ES-I3 (cell line): Measurements from ENCODE around the gene PLPPR5.
A peak's percentile ranks its signal among the peaks of the same experiment; 100 is the strongest.
"Not testable (repeated sequence)": the region's sequence is repeated elsewhere in the genome, so short reads cannot be mapped to it uniquely, and the experiment has no call there.

Source experiments
- H3K36me3 ChIP-seq: 2 replicates; pipeline ENCODE4 v1.6.1; 2013; ENCODE audit warnings: mild to moderate bottlenecking, low read length, control low read depth, moderate library complexity; ENCODE audit not compliant: insufficient read depth
- H3K4me1 ChIP-seq: 2 replicates; pipeline ENCODE4 v1.6.1; 2013; ENCODE audit warnings: mild to moderate bottlenecking, control low read depth, low read length; ENCODE audit not compliant: insufficient read depth
- H3K9ac ChIP-seq: 2 replicates; pipeline ENCODE4 v1.6.1; 2013; ENCODE audit warnings: low read depth, mild to moderate bottlenecking, low read length, moderate library complexity
- H3K9me3 ChIP-seq: 2 replicates; pipeline ENCODE4 v1.6.1; 2013; ENCODE audit warnings: mild to moderate bottlenecking, low read length, moderate library complexity; ENCODE audit not compliant: control insufficient read depth, insufficient read depth

PLPPR5 gene

GRCh38 chr1:99004861-99005442, at the start of gene PLPPR5:
Gene PLPPR5, minus strand, starts transcription at chr1:99004861. Its CDS starts 190 bp downstream, at chr1:99004671.
- Histone ChIP-seq H3K9ac (peak within 1 kb of the TSS; percentile 78), H3K4me1 (0 out of 2 replicates have a peak, but pooled peaks cover 3% of the 10 kb centered on the region), H3K9me3 (no peaks in the 10 kb centered on the region), H3K36me3 (no peaks in the 10 kb centered on the region)

GRCh38 chr1:99051611-99052283, 47.1 kb upstream of the PLPPR5 start:
- H3K36me3 ChIP-seq, result no peaks in the 10 kb centered on the region
- H3K4me1 ChIP-seq, result no peaks in the 10 kb centered on the region
- H3K9ac ChIP-seq, result no peak overlapping the region
- H3K9me3 ChIP-seq, result no peaks in the 10 kb centered on the region

GRCh38 chr1:99049745-99050144, 45.1 kb upstream of the PLPPR5 start:
- no peaks in the 10 kb centered on the region for H3K4me1 ChIP-seq
- H3K9me3 ChIP-seq, result no peaks in the 10 kb centered on the region
- H3K36me3 ChIP-seq, result no peaks in the 10 kb centered on the region
- no peak overlapping the region for H3K9ac ChIP-seq

- not testable (repeated sequence) for H3K9ac ChIP-seq, H3K4me1 ChIP-seq, H3K36me3 ChIP-seq, H3K9me3 ChIP-seq
Observed at GRCh38 chr1:99036746-99037145, 32.1 kb upstream of the PLPPR5 start.

GRCh38 chr1:99018313-99018712, 13.7 kb upstream of the PLPPR5 start:
- Histone ChIP-seq H3K4me1 (no peaks in the 10 kb centered on the region), H3K9ac (no peak overlapping the region)

GRCh38 chr1:99017655-99018054, 13.0 kb upstream of the PLPPR5 start:
- Histone ChIP-seq H3K36me3 (no peaks in the 10 kb centered on the region), H3K9ac (no peak overlapping the region), H3K4me1 (no peaks in the 10 kb centered on the region), H3K9me3 (no peaks in the 10 kb centered on the region; the same call in 1 of the 2 replicates)

More at GRCh38 chr1:99018313-99018712, 13.7 kb upstream of the PLPPR5 start:
- Histone ChIP-seq H3K9me3 (no peaks in the 10 kb centered on the region; the same call in 1 of the 2 replicates), H3K36me3 (no peaks in the 10 kb centered on the region)

- H3K9ac ChIP-seq, result no peak overlapping the region
- no peaks in the 10 kb centered on the region for H3K36me3 ChIP-seq
- H3K4me1 ChIP-seq, result 0 out of 2 replicates have a peak, but pooled peaks cover 3% of the 10 kb centered on the region
- H3K9me3 ChIP-seq, result no peaks in the 10 kb centered on the region; the same call in 1 of the 2 replicates
Observed at GRCh38 chr1:99010679-99011078, 6.0 kb upstream of the PLPPR5 start.

GRCh38 chr1:99007366-99007765, 2.7 kb upstream of the PLPPR5 start:
- Histone ChIP-seq H3K9me3 (no peaks in the 10 kb centered on the region), H3K4me1 (0 out of 2 replicates have a peak, but pooled peaks cover 3% of the 10 kb centered on the region), H3K9ac (no peak overlapping the region)

GRCh38 chr1:99005537-99005942, 879 bp upstream of the PLPPR5 start:
- H3K36me3 ChIP-seq, result no peaks in the 10 kb centered on the region
- H3K9ac ChIP-seq, result peak overlapping the region; percentile 78; the same call in 1 of the 2 replicates

More at GRCh38 chr1:99007366-99007765, 2.7 kb upstream of the PLPPR5 start:
- H3K36me3 ChIP-seq, result no peaks in the 10 kb centered on the region

GRCh38 chr1:99004254-99004860, 304 bp downstream of the PLPPR5 start:
- 0 out of 2 replicates have a peak, but pooled peaks cover 3% of the 10 kb centered on the region for H3K4me1 ChIP-seq
- no peaks in the 10 kb centered on the region for H3K36me3 ChIP-seq
- peak overlapping the region; percentile 78 for H3K9ac ChIP-seq
- H3K9me3 ChIP-seq, result no peaks in the 10 kb centered on the region

More at GRCh38 chr1:99005537-99005942, 879 bp upstream of the PLPPR5 start:
- Histone ChIP-seq H3K4me1 (0 out of 2 replicates have a peak, but pooled peaks cover 3% of the 10 kb centered on the region), H3K9me3 (no peaks in the 10 kb centered on the region)

- H3K4me1 ChIP-seq, result 0 out of 2 replicates have a peak, but pooled peaks cover 3% of the 10 kb centered on the region
- H3K9ac ChIP-seq, result peak overlapping the region; percentile 78
- H3K9me3 ChIP-seq, result no peaks in the 10 kb centered on the region
- H3K36me3 ChIP-seq, result no peaks in the 10 kb centered on the region
Observed at GRCh38 chr1:99003581-99004253, 944 bp downstream of the PLPPR5 start.

GRCh38 chr1:98992844-98993243, 11.8 kb downstream of the PLPPR5 start:
- no peaks in the 10 kb centered on the region for H3K4me1 ChIP-seq
- H3K9ac ChIP-seq, result no peak overlapping the region
- H3K36me3 ChIP-seq, result no peaks in the 10 kb centered on the region
- no peaks in the 10 kb centered on the region for H3K9me3 ChIP-seq

GRCh38 chr1:98991127-98992012, 13.3 kb downstream of the PLPPR5 start:
- no peak overlapping the region for H3K9ac ChIP-seq
- H3K4me1 ChIP-seq, result no peaks in the 10 kb centered on the region
- no peaks in the 10 kb centered on the region for H3K36me3 ChIP-seq
- H3K9me3 ChIP-seq, result no peaks in the 10 kb centered on the region
